H9 (cell line): Measurements from ENCODE around the gene TRIM32. TPM values are rescaled to one million over a fixed set of nuclear protein-coding genes. Genes with fewer than 3 reads are reported as not detected.

ENCODE experiments used
- DNase-seq: peaks from one replicate; pipeline ENCODE4 v3.0.0-alpha.2; 2017
- H2AFZ ChIP-seq: one replicate; pipeline ENCODE4 v1.6.1; 2013; ENCODE audit warnings: mild to moderate bottlenecking, low read length, control low read depth, moderate library complexity
- H2AK5ac ChIP-seq: 2 replicates; pipeline ENCODE4 v1.6.1; 2013; ENCODE audit warnings: low read length, control low read depth, mixed read lengths; ENCODE audit not compliant: insufficient read length
- H2BK120ac ChIP-seq: one replicate; pipeline ENCODE4 v1.6.1; 2013; ENCODE audit warnings: low read depth, mild to moderate bottlenecking, low read length, control low read depth, inconsistent platforms; ENCODE audit not compliant: poor library complexity, severe bottlenecking
- H2BK12ac ChIP-seq: 2 replicates; pipeline ENCODE4 v1.6.1; 2013; ENCODE audit warnings: low read length, control low read depth, mixed read lengths, low read depth; ENCODE audit not compliant: insufficient read length
- H2BK15ac ChIP-seq: 2 replicates; pipeline ENCODE4 v1.6.1; 2013; ENCODE audit warnings: low read depth, low read length, control low read depth
- H2BK20ac ChIP-seq: one replicate; pipeline ENCODE4 v1.6.1; 2013; ENCODE audit warnings: low read depth, mild to moderate bottlenecking, low read length, control low read depth, inconsistent platforms; ENCODE audit not compliant: poor library complexity, severe bottlenecking
- H2BK5ac ChIP-seq: 2 replicates; pipeline ENCODE4 v1.6.1; 2013; ENCODE audit warnings: low read length, control low read depth, mixed read lengths; ENCODE audit not compliant: insufficient read length
- H3K14ac ChIP-seq: 2 replicates; pipeline ENCODE4 v1.6.1; 2013; ENCODE audit warnings: low read length, control low read depth; ENCODE audit not compliant: insufficient read depth
- H3K18ac ChIP-seq: 2 replicates; pipeline ENCODE4 v1.6.1; 2013; ENCODE audit warnings: low read depth, mild to moderate bottlenecking, mixed read lengths, low read length, control low read depth; ENCODE audit not compliant: insufficient read length
- H3K23ac ChIP-seq: 2 replicates; pipeline ENCODE4 v1.6.1; 2013; ENCODE audit warnings: low read length, control low read depth, mixed read lengths, low read depth; ENCODE audit not compliant: insufficient read length
- H3K23me2 ChIP-seq: 2 replicates; pipeline ENCODE4 v1.6.1; 2013; ENCODE audit warnings: low read depth, mild to moderate bottlenecking, mixed read lengths, low read length, control low read depth; ENCODE audit not compliant: insufficient read length, poor library complexity, severe bottlenecking
- H3K27ac ChIP-seq: 2 replicates; pipeline ENCODE4 v1.5.1; 2013; ENCODE audit warnings: low read length, control low read depth, mixed read lengths, low read depth; ENCODE audit not compliant: insufficient read length
- H3K27me3 ChIP-seq: 2 replicates; pipeline ENCODE4 v1.6.1; 2013; ENCODE audit warnings: low read length, control low read depth, inconsistent platforms; ENCODE audit not compliant: insufficient read depth
- H3K4ac ChIP-seq: 2 replicates; pipeline ENCODE4 v1.6.1; 2013; ENCODE audit warnings: low read depth, mild to moderate bottlenecking, control low read depth, inconsistent platforms, low read length, moderate library complexity
- H3K4me1 ChIP-seq: 2 replicates; pipeline ENCODE4 v1.6.1; 2013; ENCODE audit warnings: low read length, control low read depth, inconsistent platforms; ENCODE audit not compliant: insufficient read depth
- H3K4me2 ChIP-seq: 2 replicates; pipeline ENCODE4 v1.6.1; 2013; ENCODE audit warnings: low read length, control low read depth, mixed read lengths; ENCODE audit not compliant: insufficient read length, insufficient read depth
- H3K56ac ChIP-seq: 2 replicates; pipeline ENCODE4 v1.6.1; 2013; ENCODE audit warnings: low read depth, mild to moderate bottlenecking, mixed read lengths, low read length, control low read depth; ENCODE audit not compliant: insufficient read length
- H3K79me1 ChIP-seq: 2 replicates; pipeline ENCODE4 v1.6.1; 2013; ENCODE audit warnings: low read depth, mild to moderate bottlenecking, moderate library complexity, low read length, control low read depth, inconsistent platforms; ENCODE audit not compliant: insufficient read depth, poor library complexity, severe bottlenecking
- H3K79me2 ChIP-seq: 2 replicates; pipeline ENCODE4 v1.6.1; 2013; ENCODE audit warnings: low read length, control low read depth, inconsistent platforms; ENCODE audit not compliant: insufficient read depth
- H3K9ac ChIP-seq: 2 replicates; pipeline ENCODE4 v1.6.1; 2013; ENCODE audit warnings: low read length, control low read depth, mixed read lengths; ENCODE audit not compliant: insufficient read length; ENCODE audit errors: extremely low read depth
- H3K9me3 ChIP-seq: one replicate; pipeline ENCODE4 v1.6.1; 2013; ENCODE audit warnings: low read depth, low read length, inconsistent platforms; ENCODE audit not compliant: control insufficient read depth
- H3T11ph ChIP-seq: one replicate; pipeline ENCODE4 v1.6.1; 2013; ENCODE audit warnings: mild to moderate bottlenecking, low read length, control low read depth, inconsistent platforms
- H4K20me1 ChIP-seq: one replicate; pipeline ENCODE4 v1.6.1; 2013; ENCODE audit not compliant: control insufficient read depth, insufficient read length, insufficient read depth
- H4K5ac ChIP-seq: 2 replicates; pipeline ENCODE4 v1.6.1; 2013; ENCODE audit warnings: low read depth, mild to moderate bottlenecking, mixed read lengths, low read length, control low read depth; ENCODE audit not compliant: insufficient read length
- H4K8ac ChIP-seq: replicated peaks from 2 replicates; pipeline ENCODE4 v1.6.1; 2013; ENCODE audit warnings: low read length, control low read depth, mixed read lengths, low read depth; ENCODE audit not compliant: insufficient read length
- H4K91ac ChIP-seq: 2 replicates; pipeline ENCODE4 v1.6.1; 2013; ENCODE audit warnings: low read depth, mild to moderate bottlenecking, moderate library complexity, mixed read lengths, low read length, control low read depth; ENCODE audit not compliant: insufficient read length
- H3K27ac Mint-ChIP-seq, 3 experiments: 2 replicates in 2 of 3; 3 replicates in 1 of 3; pipeline ENCODE4 v1.8.0; 2020 to 2021; ENCODE audit warnings: mixed read lengths in 3 of 3, mild to moderate bottlenecking in 1 of 3, moderate library complexity in 1 of 3
- H3K27me3 Mint-ChIP-seq: 2 replicates; pipeline ENCODE4 v1.8.0; 2021; ENCODE audit warnings: low read depth, mild to moderate bottlenecking, moderate library complexity, mixed read lengths
- H3K36me3 Mint-ChIP-seq, 3 experiments: 2 replicates in 2 of 3; 3 replicates in 1 of 3; pipeline ENCODE4 v1.8.0; 2020 to 2021; ENCODE audit warnings: low read depth in 3 of 3, mixed read lengths in 3 of 3; ENCODE audit not compliant: insufficient read depth in 1 of 3
- H3K4me1 Mint-ChIP-seq, 2 experiments: 2 replicates each; pipeline ENCODE4 v1.8.0; 2020; ENCODE audit warnings: mixed read lengths in 2 of 2
- H3K4me3 Mint-ChIP-seq, 2 experiments: 2 replicates in 1 of 2; 3 replicates in 1 of 2; pipeline ENCODE4 v1.8.0; 2020 to 2021; ENCODE audit warnings: mild to moderate bottlenecking in 2 of 2, mixed read lengths in 2 of 2, moderate library complexity in 1 of 2
- H3K9me3 Mint-ChIP-seq, 2 experiments: 2 replicates in 1 of 2; 3 replicates in 1 of 2; pipeline ENCODE4 v1.8.0; 2020; ENCODE audit warnings: mild to moderate bottlenecking in 2 of 2, mixed read lengths in 2 of 2, moderate library complexity in 1 of 2
- CTCF ChIP-seq: fragments of 200-600 bp; sonication (generic); conservative IDR thresholded peaks from 3 replicates; pipeline ENCODE4 v1.8.0; 2021; ENCODE audit warnings: antibody characterized with exemption, mild to moderate bottlenecking
- WGBS: extraction: QIAGEN DNeasy Blood & Tissue Kit; methylation state at CpG from one replicate; pipeline ENCODE4 v1.1.7; 2013; ENCODE audit warnings: missing lambda C conversion rate, low lambda C conversion rate, mixed read lengths; ENCODE audit not compliant: insufficient read length; ENCODE audit errors: extremely low coverage; 5-methylcytosine and 5-hydroxymethylcytosine counted together
- total RNA-seq: library from RNA; stranded (reverse); gene quantifications from 2 replicates; pipeline ENCODE4 v1.2.1, GENCODE V29; 2021

The TRIM32 gene
- total RNA-seq, 1 experiment from 2014 or later: 12.9 TPM

GRCh38 chr9:116671605-116672004, 15.5 kb upstream of the TRIM32 start:
- Mint-ChIP-seq H3K4me3 (no peak overlapping the region), H3K4me1 (no peaks in the 10 kb centered on the region), H3K36me3 (peaks cover 24 to 43% (median 36%) of the 10 kb centered on the region in 3 experiments), H3K27me3 (no peaks in the 10 kb centered on the region), H3K9me3 (peaks cover 35 to 38% of the 10 kb centered on the region in 2 experiments), H3K27ac (no peak overlapping the region)
- Histone ChIP-seq H2BK20ac (no peak overlapping the region), H3K27me3 (no peaks in the 10 kb centered on the region), H3K79me1 (no peaks in the 10 kb centered on the region), H3K18ac (no peak overlapping the region), H4K5ac (no peak overlapping the region), H2AK5ac (no peak overlapping the region), H2BK15ac (no peak overlapping the region), H3K14ac (no peak overlapping the region), H3K9ac (no peak overlapping the region), H3K56ac (no peak overlapping the region), H3T11ph (no peak overlapping the region), H3K23ac (no peak overlapping the region), H2BK120ac (no peak overlapping the region), H3K79me2 (no peaks in the 10 kb centered on the region), H4K20me1 (no peaks in the 10 kb centered on the region), H2AFZ (no peak overlapping the region), H3K27ac (no peak overlapping the region), H4K8ac (no peak overlapping the region), H3K23me2 (no peaks in the 10 kb centered on the region), H3K4ac (no peak overlapping the region), H2BK5ac (no peak overlapping the region), H3K9me3 (peaks cover 11% of the 10 kb centered on the region), H3K4me2 (no peak overlapping the region), H3K4me1 (no peaks in the 10 kb centered on the region; the same call in 1 of the 2 replicates), H4K91ac (no peak overlapping the region), H2BK12ac (no peak overlapping the region)
- TF ChIP-seq CTCF: no peak
- no CpG with 5 or more reads among the region's 2 CpGs for WGBS
- DNase-seq: no peak
